EH (cell line): ENCODE data around the gene TPGS1.
A peak's percentile ranks its signal among the peaks of the same experiment; 100 is the strongest.

ENCODE experiments used
- DNase-seq: peaks from one replicate; pipeline ENCODE4 v3.0.0-alpha.2; 2015; ENCODE audit warnings: low read depth

The TPGS1 gene

GRCh38 chr19:519449-519865 is 12.2 kb downstream of the TPGS1 start:
- DNase-seq = no peak

GRCh38 chr19:522726-523125 is 15.4 kb downstream of the TPGS1 start:
- DNase-seq = no peak

GRCh38 chr19:524062-524674 is 16.9 kb downstream of the TPGS1 start:
- DNase-seq = peak; percentile 30

GRCh38 chr19:525029-525428 is 17.7 kb downstream of the TPGS1 start:
- no peak for DNase-seq

- no peak for DNase-seq
Observed at GRCh38 chr19:525857-526419, 18.6 kb downstream of the TPGS1 start.

- no peak for DNase-seq
Observed at GRCh38 chr19:530134-531008, 23.1 kb downstream of the TPGS1 start.

GRCh38 chr19:531009-531752 is 23.9 kb downstream of the TPGS1 start:
- peak; percentile 82 for DNase-seq

- DNase-seq = no peak
Observed at GRCh38 chr19:531753-532560, 24.7 kb downstream of the TPGS1 start, which contains the start of gene CDC34. TSS of gene CDC34 (plus strand) at chr19:531760. CDS start at chr19:531932, 172 bp downstream.

GRCh38 chr19:532561-533363 is 25.5 kb downstream of the TPGS1 start:
- peak; percentile 74 for DNase-seq

GRCh38 chr19:533364-534058 is 26.2 kb downstream of the TPGS1 start:
- peak; percentile 20 for DNase-seq

GRCh38 chr19:534088-534487 is 26.8 kb downstream of the TPGS1 start:
- DNase-seq = no peak

GRCh38 chr19:535017-535835 is 27.9 kb downstream of the TPGS1 start:
- DNase-seq = no peak

- no peak for DNase-seq
Observed at GRCh38 chr19:536031-536880, 29.0 kb downstream of the TPGS1 start.

- no peak for DNase-seq
Observed at GRCh38 chr19:536881-537404, 29.6 kb downstream of the TPGS1 start.

GRCh38 chr19:538641-539428 is 31.5 kb downstream of the TPGS1 start:
- DNase-seq = no peak

GRCh38 chr19:539429-540030 is 32.2 kb downstream of the TPGS1 start:
- no peak for DNase-seq
